Endothelial cell of hepatic sinusoid (primary cell): ENCODE measurements around the gene POLG2.
"Not testable (repeated sequence)": the region's sequence is repeated elsewhere in the genome, so short reads cannot be mapped to it uniquely, and the experiment has no call there.

Experiments used
- in situ Hi-C: cut with HindIII; loops from 2 replicates; pipeline ENCODE4 v1.10.0; 2017; ENCODE audit warnings: low sequenced_read_pairs

The POLG2 gene

DNA sequence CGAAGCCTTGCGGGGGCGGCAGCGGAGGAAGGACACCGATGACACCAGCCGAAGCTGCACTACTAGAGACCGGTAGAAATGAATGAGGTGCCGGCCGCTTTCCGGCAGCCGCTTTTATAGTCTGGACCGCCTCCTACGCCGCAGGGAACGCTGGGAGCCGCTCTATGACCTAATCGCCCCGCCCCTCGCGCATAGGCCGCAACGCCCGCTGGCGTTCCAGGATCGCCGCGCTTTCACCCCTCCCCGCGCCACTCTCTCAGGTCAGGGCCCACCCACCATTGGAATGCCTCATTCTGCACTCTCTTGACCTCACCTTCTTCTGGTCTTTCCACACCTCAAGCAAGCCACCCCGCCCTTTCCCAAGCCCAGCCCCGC is 9.3 kb upstream of the POLG2 start, which contains the start of gene DDX5:
TSS of gene DDX5 (minus strand) at position 89 of the 375 bp plus-strand sequence. CDS start 170 bp downstream, outside the sequence.
- in situ Hi-C loops = no loop called here

DNA sequence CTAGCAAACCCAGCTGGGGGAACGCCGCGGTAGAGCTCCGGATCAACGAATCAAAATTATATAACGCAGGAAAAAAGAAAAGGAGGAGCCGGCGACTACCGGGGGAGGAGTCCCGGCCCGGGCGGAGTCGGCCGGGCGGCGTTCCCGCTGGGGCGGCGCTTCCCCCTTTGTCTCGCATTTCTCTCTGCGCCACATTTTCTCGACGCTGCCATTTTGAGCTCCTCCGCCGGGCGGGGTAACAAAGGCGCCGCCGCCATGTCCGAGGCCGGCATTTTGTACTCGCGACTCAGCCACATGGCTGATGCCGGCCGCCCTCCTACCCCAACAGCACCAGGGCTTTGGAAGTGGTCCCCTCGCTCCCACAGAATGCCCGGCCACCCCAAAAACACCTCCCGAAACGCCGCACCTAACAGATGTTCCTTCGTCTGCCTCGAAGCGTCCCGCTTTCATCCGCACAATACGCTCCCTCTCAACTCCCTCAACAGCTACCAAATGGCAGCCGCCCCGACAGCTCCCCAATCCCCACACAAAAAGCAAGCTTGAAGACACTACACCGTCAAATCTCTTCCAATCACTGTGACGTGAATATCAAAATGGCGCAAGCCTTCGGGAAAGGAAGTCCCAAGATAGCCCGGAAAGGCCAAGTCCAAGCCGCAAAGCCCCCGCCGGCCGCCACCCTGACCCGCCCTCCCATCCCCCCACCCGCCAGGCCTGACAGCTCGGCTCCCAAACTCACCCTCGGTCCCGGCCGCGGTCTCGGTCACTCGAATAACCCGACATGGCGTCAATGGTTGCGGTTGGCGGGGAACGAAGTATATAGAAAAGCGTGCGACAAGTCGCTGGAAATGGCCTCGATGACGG is 8.7 kb upstream of the POLG2 start:
- in situ Hi-C loops = no loop called here

DNA sequence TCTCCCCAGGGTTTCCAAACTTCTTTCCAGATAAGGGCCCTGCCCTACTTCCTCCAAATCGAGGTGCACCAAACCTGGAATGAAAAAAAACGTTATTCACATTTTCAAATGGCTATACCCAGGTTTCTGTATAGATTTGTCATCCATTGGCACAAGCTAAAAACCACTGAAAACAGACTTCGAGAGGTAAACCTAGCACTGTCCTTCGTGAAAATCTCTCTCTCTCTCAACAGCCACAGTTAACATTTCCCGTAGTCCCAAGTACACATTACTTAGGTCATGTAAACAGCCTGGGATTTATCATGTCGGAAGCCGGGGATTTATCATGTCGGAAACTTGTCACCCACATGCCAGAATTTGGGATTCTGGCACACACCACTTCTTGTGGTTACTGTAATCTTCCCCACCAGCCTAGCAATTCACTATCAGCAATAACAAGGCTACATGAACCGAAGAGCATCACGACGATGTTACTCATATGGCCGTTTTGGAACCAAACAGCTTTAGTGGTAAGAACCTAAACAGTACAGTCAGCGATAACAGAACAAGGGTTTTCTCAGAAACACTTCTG is 8.0 kb upstream of the POLG2 start:
- in situ Hi-C loops = no loop called here

DNA sequence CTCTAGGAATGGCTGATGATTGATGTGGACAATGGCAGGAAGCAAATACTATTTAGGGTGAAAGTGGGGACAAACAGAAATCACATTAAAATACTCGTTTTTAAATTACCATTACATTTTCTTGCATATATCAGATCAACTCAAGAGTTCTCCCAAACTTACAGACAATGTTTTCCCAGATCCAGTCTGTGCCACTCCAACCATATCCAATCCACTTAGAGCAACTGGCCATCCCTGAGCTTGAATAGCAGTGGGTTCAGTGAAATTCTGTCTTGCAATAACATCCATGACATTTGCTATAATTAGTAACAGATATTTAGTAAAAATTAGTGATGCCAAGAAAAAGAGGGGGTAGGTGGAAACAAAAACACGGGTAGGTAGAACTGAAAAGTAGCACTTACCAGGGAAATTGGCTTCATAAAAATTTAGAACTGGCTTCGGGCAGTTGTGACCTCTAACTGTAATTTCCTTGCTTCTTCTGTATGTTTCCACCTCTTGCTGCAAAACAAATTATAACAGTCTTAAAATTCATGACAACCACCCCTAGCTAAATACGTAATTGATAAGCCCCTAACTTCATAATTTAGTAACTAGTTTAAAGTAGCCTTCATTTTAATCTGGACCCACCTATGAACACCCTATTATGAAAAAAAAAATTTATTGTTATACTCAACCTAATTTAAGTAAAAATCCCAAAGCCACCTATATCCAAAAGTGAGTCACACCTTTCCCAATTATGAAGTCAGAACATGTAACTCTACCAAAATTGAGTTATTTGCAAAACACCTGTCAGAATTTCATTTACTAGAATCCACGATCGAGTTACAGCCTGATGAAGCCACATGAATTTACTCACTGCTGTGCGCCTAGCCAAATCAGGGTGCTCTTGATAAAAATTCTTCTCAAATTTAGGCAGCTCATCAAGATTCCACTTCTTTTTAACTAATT is 7.2 kb upstream of the POLG2 start:
- in situ Hi-C loops = no loop called here

DNA sequence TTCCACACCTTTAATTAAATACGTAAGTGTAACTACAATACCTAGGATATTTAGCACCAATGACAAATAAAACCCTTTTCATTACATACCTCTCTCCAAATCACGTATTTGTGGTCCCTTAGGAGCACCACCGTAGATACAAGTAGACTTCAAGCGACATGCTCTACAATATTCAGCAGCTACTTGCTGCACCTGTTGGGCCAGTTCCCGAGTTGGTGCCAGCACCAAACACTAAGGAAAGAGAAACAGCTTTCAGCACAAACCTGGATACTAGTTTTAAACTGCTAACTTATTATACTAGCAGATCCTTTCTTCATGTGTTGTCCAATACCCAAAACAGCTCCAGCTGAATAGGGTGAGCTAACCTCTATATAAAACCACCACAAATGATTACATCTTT is 6.5 kb upstream of the POLG2 start:
- in situ Hi-C loops = no loop called here

DNA sequence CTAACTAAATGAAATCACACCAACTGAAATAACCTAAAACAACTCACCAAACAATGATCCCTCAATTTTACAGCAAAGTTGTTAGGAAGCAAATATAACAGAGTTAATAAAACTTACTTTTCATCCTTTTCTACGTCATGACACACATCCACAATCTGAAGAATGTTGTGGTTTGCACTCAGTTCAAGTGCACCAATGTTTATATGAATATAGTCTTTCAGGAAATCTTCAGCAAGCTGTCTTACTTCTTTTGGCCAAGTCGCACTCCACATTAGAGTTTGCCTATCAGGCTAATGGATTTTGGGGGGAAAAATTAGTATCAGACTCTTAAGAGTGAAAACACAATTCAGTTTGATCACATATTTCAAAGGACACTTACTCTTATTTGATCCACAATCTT is 6.0 kb upstream of the POLG2 start:
- in situ Hi-C loops = no loop called here

DNA sequence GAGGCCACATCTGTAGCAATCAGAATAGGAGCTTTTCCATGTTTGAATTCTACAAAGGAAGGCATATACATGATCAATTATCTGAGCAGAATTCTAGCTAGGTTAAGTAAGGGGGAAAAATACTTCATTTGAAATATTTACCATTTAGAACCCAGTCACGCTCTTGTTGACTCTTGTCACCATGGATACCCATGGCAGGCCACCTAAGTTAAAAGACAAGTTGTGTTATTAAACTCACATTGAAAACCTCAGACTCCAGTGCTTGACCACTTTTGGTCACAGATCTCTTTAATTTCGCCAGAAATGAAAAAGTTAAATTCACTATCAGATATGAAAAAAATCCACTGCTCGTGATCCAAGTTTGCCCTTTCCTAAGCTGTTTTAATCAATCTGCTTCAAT is 5.2 kb upstream of the POLG2 start:
- in situ Hi-C loops = no loop called here

DNA sequence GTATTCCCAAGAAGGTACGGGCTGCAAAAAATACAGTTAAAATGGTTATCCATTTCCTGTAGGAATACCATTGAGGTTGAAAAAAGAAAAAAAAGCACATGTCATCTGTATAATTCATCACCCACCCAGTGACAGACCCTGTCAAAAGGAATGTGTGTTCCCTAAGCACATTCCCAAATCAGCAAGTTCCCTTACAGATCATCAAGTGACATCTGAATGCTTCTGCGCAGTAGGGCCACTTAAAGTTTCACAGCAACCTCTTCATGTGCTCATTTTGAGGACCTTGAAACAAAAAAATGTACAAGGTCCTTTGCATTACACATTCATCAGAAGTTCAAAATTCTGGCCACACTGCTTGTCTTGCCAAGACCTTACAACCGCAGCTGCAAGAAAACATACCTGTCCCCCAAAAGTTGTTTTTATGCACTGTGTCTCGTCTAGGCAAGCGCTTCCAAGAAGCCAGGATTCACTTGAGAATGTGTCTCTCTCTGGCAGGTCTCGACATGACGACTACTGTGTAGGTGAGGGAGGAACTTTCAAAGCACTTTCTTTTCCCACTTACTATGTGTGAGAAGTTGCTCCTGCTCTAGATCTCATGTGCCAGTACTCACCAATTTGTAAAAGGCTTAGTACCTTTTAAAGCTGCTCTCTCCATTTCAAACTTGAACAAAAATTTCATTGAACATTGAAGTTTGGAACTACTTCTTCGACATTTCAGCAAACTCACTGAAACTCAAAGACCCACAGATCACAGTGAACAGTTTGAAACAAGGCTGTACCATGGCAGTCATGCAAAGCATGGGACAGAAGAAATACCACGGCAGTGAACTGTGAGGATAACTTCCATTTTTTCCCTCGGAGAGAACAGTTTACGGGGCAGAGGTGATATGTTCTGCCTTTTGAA is 4.3 kb upstream of the POLG2 start:
- in situ Hi-C loops = no loop called here

DNA sequence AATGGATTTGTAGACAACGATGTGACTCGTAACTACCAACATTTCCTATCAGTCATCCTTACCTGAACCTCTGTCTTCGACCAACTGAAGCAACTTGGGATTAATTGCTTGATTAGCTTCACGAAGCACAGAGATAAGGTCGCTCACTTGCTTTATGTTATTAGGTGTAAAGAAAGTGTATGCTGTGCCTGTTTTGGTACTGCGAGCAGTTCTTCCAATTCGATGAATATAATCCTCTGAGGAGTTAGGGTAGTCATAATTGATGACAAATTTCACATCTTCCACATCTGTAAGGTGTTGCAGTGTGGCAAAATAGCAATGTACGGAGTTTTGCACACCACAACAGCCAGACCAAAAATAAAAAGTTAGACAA is 3.6 kb upstream of the POLG2 start:
- in situ Hi-C loops = no loop called here

DNA sequence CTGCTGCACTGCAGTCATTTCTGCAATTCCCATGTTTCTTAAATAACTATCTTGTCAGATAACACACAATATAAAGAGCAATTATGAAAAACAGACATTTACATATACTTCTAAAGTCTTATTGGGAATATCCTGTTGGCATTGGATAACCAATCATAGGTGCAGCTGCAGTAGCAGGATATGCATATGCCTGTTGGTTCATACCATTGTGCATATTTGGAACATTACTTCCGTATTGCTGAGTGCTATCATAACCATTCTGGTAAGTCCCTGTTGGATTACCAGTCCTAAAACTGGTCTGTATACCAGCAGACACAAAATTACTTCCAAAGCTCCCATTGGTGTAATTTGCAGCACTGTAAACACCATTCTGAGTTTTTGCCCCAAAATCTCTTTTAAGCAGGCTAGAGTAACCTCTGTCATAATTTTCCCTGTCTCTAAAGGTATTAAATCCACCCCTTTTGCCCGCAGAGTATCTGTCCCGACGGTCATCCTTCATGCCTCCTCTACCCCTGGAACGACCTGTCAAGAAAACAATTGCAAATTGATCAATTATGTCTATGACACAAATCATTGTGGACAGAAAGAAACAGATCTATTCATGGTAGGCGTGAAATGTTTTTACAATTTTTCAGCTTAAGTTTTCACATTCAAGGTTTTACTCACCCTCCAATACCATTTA is 3.1 kb upstream of the POLG2 start:
- in situ Hi-C loops = no loop called here

DNA sequence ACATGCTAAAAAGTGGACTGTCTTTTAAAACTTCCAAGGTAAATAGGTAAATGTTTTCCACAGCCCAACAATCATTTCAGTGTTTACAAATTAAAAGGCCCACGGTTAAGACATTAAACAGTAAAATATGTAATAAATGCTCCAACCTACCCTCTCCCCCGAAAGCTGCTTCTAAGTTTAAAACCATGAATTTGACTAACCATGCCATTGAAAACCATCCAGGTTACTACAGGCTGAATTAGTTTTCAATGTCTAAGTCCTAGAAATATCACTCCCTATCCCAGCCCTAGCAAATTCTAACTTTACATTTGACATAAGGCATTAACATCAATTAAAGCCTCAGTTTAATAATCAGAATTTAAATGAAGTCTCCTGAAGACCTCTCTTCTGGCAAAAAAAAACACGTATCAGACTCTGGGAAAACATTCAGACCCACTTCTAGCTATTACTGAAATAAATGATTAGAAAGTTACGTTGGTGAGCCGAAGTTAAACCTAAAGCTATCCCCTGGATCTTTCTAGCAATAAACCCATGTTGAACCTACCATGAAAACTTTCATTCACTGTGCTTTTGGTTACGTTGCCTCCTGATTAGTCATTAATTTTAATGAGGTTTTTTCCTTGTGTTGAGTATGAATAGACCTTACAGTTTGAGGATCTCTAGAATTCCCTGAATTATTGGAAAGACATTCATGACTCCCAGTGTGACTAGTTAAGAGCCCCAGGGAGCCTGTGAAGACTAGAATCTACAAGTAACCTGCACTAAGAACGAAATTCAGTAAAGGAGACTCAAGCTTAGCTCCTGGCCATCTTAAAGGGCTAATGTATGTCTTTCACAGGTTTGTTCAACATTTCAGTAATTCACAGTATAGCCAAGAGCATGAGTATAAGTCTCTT is 1.7 kb upstream of the POLG2 start:
- in situ Hi-C loops = no loop called here

DNA sequence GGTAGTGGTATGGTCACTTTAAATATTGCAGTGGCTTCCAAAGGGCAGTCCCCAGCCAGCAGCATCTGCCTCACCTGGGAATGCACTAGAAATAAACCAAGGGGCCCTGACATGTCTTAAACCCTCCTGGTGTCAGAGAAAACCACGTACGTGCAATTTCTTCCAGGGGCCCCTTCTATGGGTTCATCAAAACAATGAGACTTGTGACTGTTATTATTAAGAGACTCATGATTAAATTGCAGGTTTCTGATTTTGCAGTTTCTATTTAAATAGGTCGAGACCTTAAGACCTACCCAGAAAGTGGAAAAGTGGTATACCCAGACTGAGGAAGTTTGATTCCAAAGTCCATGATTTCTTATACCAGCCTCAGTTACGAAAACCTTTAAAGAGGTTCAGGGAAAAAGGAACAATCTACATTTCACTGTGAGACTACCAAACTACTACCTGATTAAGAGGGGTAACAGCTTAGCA is 746 bp upstream of the POLG2 start:
- in situ Hi-C loops = no loop called here

DNA sequence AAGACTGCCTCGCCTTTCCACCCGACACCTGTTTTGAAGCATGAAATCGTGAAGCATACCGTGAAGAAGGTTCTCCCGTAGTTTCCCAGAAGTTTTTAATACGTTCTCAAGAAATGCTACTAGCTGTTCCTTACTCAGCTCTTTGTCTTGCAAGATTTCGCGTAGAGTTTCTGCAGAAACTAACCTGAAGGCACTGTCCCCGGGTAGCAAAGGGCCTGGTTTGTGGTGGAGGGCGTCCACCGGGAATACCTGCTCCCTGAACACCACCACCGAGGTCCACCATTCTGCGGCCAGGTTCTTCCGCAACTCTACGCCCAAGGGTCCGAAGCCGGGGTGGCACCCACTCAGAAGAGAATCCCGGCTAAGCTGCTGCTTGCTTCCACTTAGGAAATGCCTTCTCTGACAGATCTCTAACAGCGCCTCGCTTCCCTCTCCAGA is 487 bp downstream of the POLG2 start:
- in situ Hi-C loops = no loop called here

DNA sequence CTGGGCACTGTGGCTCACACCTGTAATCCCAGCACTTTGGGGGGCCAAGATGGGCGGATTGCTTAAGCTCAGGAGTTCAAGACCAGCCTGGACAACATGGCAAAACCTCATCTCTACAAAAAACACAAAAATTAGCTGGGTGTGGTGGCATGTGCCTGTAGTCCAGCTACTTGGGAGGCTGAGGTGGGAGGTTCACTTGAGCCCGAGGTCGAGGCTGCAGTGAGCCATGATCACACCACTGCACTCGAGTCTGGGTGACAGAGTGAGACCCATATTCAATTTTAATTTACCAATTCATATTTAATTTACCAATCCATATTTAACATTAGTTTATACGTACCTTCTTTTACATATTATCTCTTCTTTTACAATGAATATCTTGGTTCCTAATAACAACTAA is 1.6 kb downstream of the POLG2 start:
- in situ Hi-C loops = not testable (repeated sequence)

DNA sequence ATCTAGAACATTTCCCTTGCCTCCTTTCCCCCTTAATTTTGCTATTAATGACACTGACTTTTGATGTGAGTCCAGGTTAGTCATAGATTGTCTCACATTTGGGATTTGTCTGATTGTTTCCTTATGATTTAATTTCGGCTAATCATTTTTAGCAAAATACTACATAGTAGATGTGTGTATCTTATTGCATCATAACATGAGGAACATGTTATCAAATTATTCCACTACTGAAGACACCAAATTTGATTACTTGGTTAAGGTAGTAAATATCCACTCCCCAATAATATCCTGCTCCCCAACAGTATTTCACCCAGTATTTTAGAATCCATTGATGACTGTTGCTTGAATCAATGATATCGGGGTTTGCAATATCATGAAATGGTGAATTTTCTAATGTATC is 2.7 kb downstream of the POLG2 start:
- in situ Hi-C loops = loop anchor here (5.0 kb wide), 2 partner anchors 67 to 187 kb away; no protein-coding TSS in a partner anchor

DNA sequence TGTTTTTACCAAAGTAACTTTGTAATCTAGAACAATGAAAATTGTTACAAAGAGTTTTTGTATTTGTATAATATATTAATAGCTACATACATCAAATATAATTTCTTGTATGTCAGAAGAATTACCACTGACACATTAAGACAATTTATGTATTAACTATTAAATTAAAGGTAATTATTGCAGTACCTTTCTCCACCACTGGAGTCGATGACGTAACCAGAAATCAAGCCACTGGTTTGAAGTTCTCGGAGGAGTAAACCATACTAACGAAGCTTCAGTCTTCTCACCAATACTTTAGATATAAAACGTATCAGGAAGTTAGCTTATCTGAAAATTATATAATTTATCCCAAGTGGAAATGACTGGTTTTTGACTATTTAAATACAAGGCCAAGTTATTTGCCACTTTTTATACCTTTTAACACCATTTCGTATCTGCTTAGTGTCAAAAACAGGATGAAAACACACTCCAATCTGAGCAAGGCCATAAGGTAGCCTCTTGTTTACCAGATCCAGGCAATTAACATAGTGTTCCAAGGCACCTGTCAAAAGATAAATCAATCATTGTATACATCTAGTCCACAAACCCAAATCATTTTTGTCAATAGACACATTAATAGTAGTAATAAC is 4.3 kb downstream of the POLG2 start:
- in situ Hi-C loops = loop anchor here (5.0 kb wide), 2 partner anchors 65 to 185 kb away; no protein-coding TSS in a partner anchor

DNA sequence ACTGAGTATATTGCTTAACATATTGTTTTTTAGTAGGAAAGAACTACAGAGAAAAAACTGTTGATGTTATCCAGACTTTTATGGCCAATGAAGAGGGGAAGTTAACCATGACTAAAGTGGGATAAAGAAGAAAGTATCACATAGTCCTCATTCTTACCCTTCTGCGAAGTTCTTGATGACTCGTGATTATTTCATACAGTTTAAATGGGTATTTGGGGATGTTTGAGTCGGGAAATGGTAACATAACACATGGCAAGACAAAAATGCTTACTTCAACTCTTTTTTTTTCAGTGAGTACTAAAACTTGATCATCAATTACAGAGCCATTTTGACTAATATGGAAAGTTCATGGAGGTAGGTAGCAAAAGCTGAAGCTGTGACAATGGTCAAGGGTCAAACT is 4.9 kb downstream of the POLG2 start:
- in situ Hi-C loops = loop anchor here (5.0 kb wide), 2 partner anchors 65 to 185 kb away; no protein-coding TSS in a partner anchor
